GM18519 (cell line): ENCODE data around the gene ADCY6.

ENCODE experiments used
- ATAC-seq: cut with Tn5 transposase; IDR thresholded peaks from one replicate; pipeline ENCODE4 v1.9.1; 2021; ENCODE audit warnings: mild to moderate bottlenecking, moderate library complexity; ENCODE audit not compliant: unreplicated experiment, low FRiP score

The ADCY6 gene

GRCh38 chr12:48788854-48789775, at the start of gene ADCY6:
Gene ADCY6 (minus strand): TSS chr12:48789089. CDS start chr12:48783434, 5,655 bp downstream.
- ATAC-seq = no peak

GRCh38 chr12:48838048-48838447, 49.2 kb upstream of the ADCY6 start:
- ATAC-seq = no peak

- ATAC-seq = no peak
These were observed 43.6 kb upstream of the ADCY6 start for GRCh38 chr12:48832321-48833060.

GRCh38 chr12:48831257-48831656, 42.4 kb upstream of the ADCY6 start:
- no peak for ATAC-seq

- no peak for ATAC-seq
These were observed 40.1 kb upstream of the ADCY6 start for GRCh38 chr12:48828841-48829575.

GRCh38 chr12:48828293-48828692, 39.4 kb upstream of the ADCY6 start:
- no peak for ATAC-seq

- ATAC-seq = no peak
These were observed 38.7 kb upstream of the ADCY6 start for GRCh38 chr12:48827513-48828096.

- ATAC-seq = no peak
These were observed 38.1 kb upstream of the ADCY6 start for GRCh38 chr12:48827026-48827425.

- ATAC-seq = no peak
These were observed 37.4 kb upstream of the ADCY6 start for GRCh38 chr12:48826209-48826855.

- ATAC-seq = no peak
These were observed 36.0 kb upstream of the ADCY6 start for GRCh38 chr12:48824905-48825304.

- no peak for ATAC-seq
These were observed 35.2 kb upstream of the ADCY6 start for GRCh38 chr12:48824112-48824511.

- no peak for ATAC-seq
These were observed 34.4 kb upstream of the ADCY6 start for GRCh38 chr12:48823281-48823680.

- no peak for ATAC-seq
These were observed 33.8 kb upstream of the ADCY6 start for GRCh38 chr12:48822711-48823110.

GRCh38 chr12:48822139-48822538, 33.2 kb upstream of the ADCY6 start:
- ATAC-seq = no peak

- no peak for ATAC-seq
These were observed 31.3 kb upstream of the ADCY6 start for GRCh38 chr12:48819986-48820725.

- ATAC-seq = no peak
These were observed 30.1 kb upstream of the ADCY6 start for GRCh38 chr12:48818831-48819590.

- ATAC-seq = no peak
These were observed 29.3 kb upstream of the ADCY6 start, which contains the start of gene CACNB3 for GRCh38 chr12:48817873-48818830. Gene CACNB3 (plus strand): TSS chr12:48818496. CDS start chr12:48818930, 434 bp downstream.
